Activated naive CD4-positive, alpha-beta T cell treated with anti-CD3 and anti-CD28 coated beads for 36 hours (primary cell): ENCODE results near the gene PSMG3. TPM values are rescaled to one million over a fixed set of nuclear protein-coding genes. Genes with fewer than 3 reads are reported as not detected.

Experiments used
- CTCF ChIA-PET: fragments of 350-600 bp; sonication (Branson Sonifier 250); formaldehyde crosslinking; loops from one replicate; lab custom pipeline; 2021; ENCODE audit warnings: antibody characterized with exemption; lab: Charles Lee
- DNase-seq: peaks from one replicate; pipeline ENCODE4 v3.0.0-alpha.2; 2020
- H3K27ac Mint-ChIP-seq: one replicate; pipeline ENCODE4 v1.8.0; 2021; ENCODE audit warnings: mild to moderate bottlenecking, mixed read lengths
- H3K27me3 Mint-ChIP-seq: one replicate; pipeline ENCODE4 v1.8.0; 2021; ENCODE audit warnings: low read depth, mixed read lengths
- H3K36me3 Mint-ChIP-seq: one replicate; pipeline ENCODE4 v1.8.0; 2021; ENCODE audit warnings: low read depth, mixed read lengths
- H3K4me1 Mint-ChIP-seq: one replicate; pipeline ENCODE4 v1.8.0; 2021; ENCODE audit warnings: low read depth, mixed read lengths
- H3K4me3 Mint-ChIP-seq: one replicate; pipeline ENCODE4 v1.8.0; 2021; ENCODE audit warnings: mild to moderate bottlenecking, moderate library complexity, mixed read lengths
- H3K9me3 Mint-ChIP-seq: one replicate; pipeline ENCODE4 v1.8.0; 2021; ENCODE audit warnings: mixed read lengths
- intact Hi-C: fragments of 100-400 bp; cut with micrococcal nuclease; formaldehyde crosslinking; loops from one replicate; pipeline ENCODE4 v1.15.1; 2023
- total RNA-seq, 2 experiments: library from RNA; stranded (reverse); gene quantifications; one replicate each; pipeline ENCODE4 v1.2.3, GENCODE V29; 2021

The PSMG3 gene
- total RNA-seq, 2 experiments from 2014 or later, result 29.8 to 33.9 TPM

- Mint-ChIP-seq H3K9me3 (no peaks in the 10 kb centered on the region), H3K27ac (no peak overlapping the region), H3K4me3 (no peak overlapping the region), H3K27me3 (peaks cover 10% of the 10 kb centered on the region), H3K36me3 (no peaks in the 10 kb centered on the region), H3K4me1 (no peaks in the 10 kb centered on the region)
- intact Hi-C loops, result no loop called here
- CTCF ChIA-PET, result no interaction called here
- no peak for DNase-seq
Observed at GRCh38 chr7:1603346-1604225, 33.8 kb upstream of the PSMG3 start.

GRCh38 chr7:1602386-1602785 is 32.6 kb upstream of the PSMG3 start:
- intact Hi-C loops, result no loop called here
- Mint-ChIP-seq H3K27me3 (peaks cover 10% of the 10 kb centered on the region), H3K36me3 (no peaks in the 10 kb centered on the region), H3K9me3 (no peaks in the 10 kb centered on the region), H3K27ac (no peak overlapping the region), H3K4me3 (no peak overlapping the region), H3K4me1 (no peaks in the 10 kb centered on the region)
- DNase-seq, result no peak
- CTCF ChIA-PET, result no interaction called here

- intact Hi-C loops, result no loop called here
- Mint-ChIP-seq H3K27ac (no peak overlapping the region), H3K36me3 (no peaks in the 10 kb centered on the region)
Observed at GRCh38 chr7:1601956-1602355, 32.1 kb upstream of the PSMG3 start.

GRCh38 chr7:1599640-1600395 is 30.0 kb upstream of the PSMG3 start:
- no peak overlapping the region for H3K27ac Mint-ChIP-seq
- intact Hi-C loops, result loop anchor here (10.0 kb wide), 1 partner anchor 385 kb away; no protein-coding TSS in a partner anchor
- H3K36me3 Mint-ChIP-seq, result no peaks in the 10 kb centered on the region
- CTCF ChIA-PET, result no interaction called here
- H3K4me3 Mint-ChIP-seq, result no peak overlapping the region
- no peak for DNase-seq
- H3K4me1 Mint-ChIP-seq, result no peaks in the 10 kb centered on the region
- H3K27me3 Mint-ChIP-seq, result peaks cover 8% of the 10 kb centered on the region
- no peaks in the 10 kb centered on the region for H3K9me3 Mint-ChIP-seq

More at GRCh38 chr7:1601956-1602355, 32.1 kb upstream of the PSMG3 start:
- H3K4me3 Mint-ChIP-seq, result no peak overlapping the region
- H3K9me3 Mint-ChIP-seq, result no peaks in the 10 kb centered on the region
- no peaks in the 10 kb centered on the region for H3K4me1 Mint-ChIP-seq
- CTCF ChIA-PET, result no interaction called here
- no peak for DNase-seq
- peaks cover 10% of the 10 kb centered on the region for H3K27me3 Mint-ChIP-seq

GRCh38 chr7:1598961-1599639 is 29.3 kb upstream of the PSMG3 start:
- H3K27ac Mint-ChIP-seq, result no peak overlapping the region
- no peaks in the 10 kb centered on the region for H3K9me3 Mint-ChIP-seq
- peaks cover 8% of the 10 kb centered on the region for H3K27me3 Mint-ChIP-seq
- no peaks in the 10 kb centered on the region for H3K4me1 Mint-ChIP-seq
- intact Hi-C loops, result loop anchor here (10.0 kb wide), 1 partner anchor 386 kb away; no protein-coding TSS in a partner anchor
- CTCF ChIA-PET, result no interaction called here
- DNase-seq, result no peak
- no peak overlapping the region for H3K4me3 Mint-ChIP-seq
- H3K36me3 Mint-ChIP-seq, result no peaks in the 10 kb centered on the region

GRCh38 chr7:1598286-1598685 is 28.5 kb upstream of the PSMG3 start:
- Mint-ChIP-seq H3K4me1 (peaks cover 2% of the 10 kb centered on the region), H3K9me3 (no peaks in the 10 kb centered on the region), H3K36me3 (no peaks in the 10 kb centered on the region), H3K27me3 (peaks cover 9% of the 10 kb centered on the region), H3K27ac (no peak overlapping the region), H3K4me3 (no peak overlapping the region)
- intact Hi-C loops, result loop anchor here (10.0 kb wide), 1 partner anchor 387 kb away; no protein-coding TSS in a partner anchor
- no peak for DNase-seq
- CTCF ChIA-PET, result no interaction called here

- DNase-seq, result no peak
- CTCF ChIA-PET, result no interaction called here
- H3K4me1 Mint-ChIP-seq, result peaks cover 7% of the 10 kb centered on the region
- H3K36me3 Mint-ChIP-seq, result no peaks in the 10 kb centered on the region
- no peak overlapping the region for H3K27ac Mint-ChIP-seq
- H3K27me3 Mint-ChIP-seq, result peaks cover 11% of the 10 kb centered on the region
- H3K4me3 Mint-ChIP-seq, result no peak overlapping the region
- H3K9me3 Mint-ChIP-seq, result no peaks in the 10 kb centered on the region
- intact Hi-C loops, result loop anchor here (10.0 kb wide), 1 partner anchor 387 kb away; no protein-coding TSS in a partner anchor
Observed at GRCh38 chr7:1597791-1598190, 28.0 kb upstream of the PSMG3 start.

GRCh38 chr7:1597066-1597760 is 27.4 kb upstream of the PSMG3 start:
- H3K9me3 Mint-ChIP-seq, result no peaks in the 10 kb centered on the region
- CTCF ChIA-PET, result no interaction called here

GRCh38 chr7:1596181-1597043 is 26.6 kb upstream of the PSMG3 start:
- Mint-ChIP-seq H3K27me3 (peaks cover 21% of the 10 kb centered on the region), H3K4me3 (no peak overlapping the region), H3K27ac (no peak overlapping the region), H3K36me3 (no peaks in the 10 kb centered on the region), H3K9me3 (no peaks in the 10 kb centered on the region), H3K4me1 (peaks cover 19% of the 10 kb centered on the region)
- intact Hi-C loops, result loop anchor here (10.0 kb wide), 1 partner anchor 388 kb away; no protein-coding TSS in a partner anchor
- DNase-seq, result no peak
- CTCF ChIA-PET, result no interaction called here

More at GRCh38 chr7:1597066-1597760, 27.4 kb upstream of the PSMG3 start:
- Mint-ChIP-seq H3K27me3 (peaks cover 15% of the 10 kb centered on the region), H3K4me1 (peaks cover 13% of the 10 kb centered on the region), H3K4me3 (no peak overlapping the region), H3K36me3 (no peaks in the 10 kb centered on the region), H3K27ac (no peak overlapping the region)
- DNase-seq, result no peak
- intact Hi-C loops, result loop anchor here (10.0 kb wide), 1 partner anchor 388 kb away; no protein-coding TSS in a partner anchor

GRCh38 chr7:1595636-1596035 is 25.8 kb upstream of the PSMG3 start:
- no peak overlapping the region for H3K4me3 Mint-ChIP-seq
- H3K27me3 Mint-ChIP-seq, result peaks cover 27% of the 10 kb centered on the region
- intact Hi-C loops, result loop anchor here (10.0 kb wide), 1 partner anchor 389 kb away; no protein-coding TSS in a partner anchor
- H3K4me1 Mint-ChIP-seq, result peaks cover 19% of the 10 kb centered on the region
- H3K27ac Mint-ChIP-seq, result no peak overlapping the region
- no peaks in the 10 kb centered on the region for H3K9me3 Mint-ChIP-seq
- no peaks in the 10 kb centered on the region for H3K36me3 Mint-ChIP-seq
- CTCF ChIA-PET, result interaction anchor here (1.1 kb wide), 1 partner anchor 17 kb away, joined by 4 read pairs; no protein-coding TSS in a partner anchor
- DNase-seq, result no peak

- no peaks in the 10 kb centered on the region for H3K36me3 Mint-ChIP-seq
- peaks cover 31% of the 10 kb centered on the region for H3K27me3 Mint-ChIP-seq
- H3K4me3 Mint-ChIP-seq, result no peak overlapping the region
Observed at GRCh38 chr7:1595027-1595426, 25.2 kb upstream of the PSMG3 start.

More at GRCh38 chr7:1595027-1595426, 25.2 kb upstream of the PSMG3 start:
- H3K4me1 Mint-ChIP-seq, result peaks cover 19% of the 10 kb centered on the region
- H3K9me3 Mint-ChIP-seq, result no peaks in the 10 kb centered on the region
- intact Hi-C loops, result loop anchor here (10.0 kb wide), 1 partner anchor 390 kb away; no protein-coding TSS in a partner anchor
- H3K27ac Mint-ChIP-seq, result no peak overlapping the region
- DNase-seq, result no peak
- CTCF ChIA-PET, result interaction anchor here (1.1 kb wide), 1 partner anchor 16 kb away, joined by 4 read pairs; no protein-coding TSS in a partner anchor
